ENCODE results near the gene EPDR1. TPM values are rescaled to one million over a fixed set of nuclear protein-coding genes. Genes with fewer than 3 reads are reported as not detected.

The EPDR1 gene
- total RNA-seq, 1 donor from 2014 or later = 0.92 TPM

DNA sequence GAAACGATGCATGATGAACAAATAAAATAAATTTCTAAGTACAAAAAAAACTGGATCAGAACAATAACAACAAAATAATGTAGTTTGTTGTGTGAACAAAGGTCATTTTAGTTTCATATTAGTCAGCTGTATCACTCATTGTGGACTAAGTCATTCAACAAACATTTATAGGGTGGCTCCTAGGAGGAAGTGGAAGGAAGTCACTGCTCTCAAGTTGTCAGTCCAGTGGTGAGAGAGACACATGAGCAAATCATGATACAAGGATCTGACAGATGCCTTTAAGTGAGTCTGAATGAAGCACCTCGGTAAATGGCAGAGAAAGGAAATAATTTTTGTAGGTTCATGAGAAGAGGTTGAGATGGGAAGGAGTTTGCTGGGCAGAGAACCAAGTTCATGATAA, 56.8 kb downstream of the EPDR1 start:
- no peak for DNase-seq (ENCODE audit: low read depth, low spot score)

GRCh38 chr7:37981664-37982063, 61.2 kb downstream of the EPDR1 start:
- DNase-seq (ENCODE audit: low read depth, low spot score) = no peak

- no peak for DNase-seq (ENCODE audit: low read depth, low spot score)
Measured at GRCh38 chr7:37982423-37982822, 62.0 kb downstream of the EPDR1 start.

DNA sequence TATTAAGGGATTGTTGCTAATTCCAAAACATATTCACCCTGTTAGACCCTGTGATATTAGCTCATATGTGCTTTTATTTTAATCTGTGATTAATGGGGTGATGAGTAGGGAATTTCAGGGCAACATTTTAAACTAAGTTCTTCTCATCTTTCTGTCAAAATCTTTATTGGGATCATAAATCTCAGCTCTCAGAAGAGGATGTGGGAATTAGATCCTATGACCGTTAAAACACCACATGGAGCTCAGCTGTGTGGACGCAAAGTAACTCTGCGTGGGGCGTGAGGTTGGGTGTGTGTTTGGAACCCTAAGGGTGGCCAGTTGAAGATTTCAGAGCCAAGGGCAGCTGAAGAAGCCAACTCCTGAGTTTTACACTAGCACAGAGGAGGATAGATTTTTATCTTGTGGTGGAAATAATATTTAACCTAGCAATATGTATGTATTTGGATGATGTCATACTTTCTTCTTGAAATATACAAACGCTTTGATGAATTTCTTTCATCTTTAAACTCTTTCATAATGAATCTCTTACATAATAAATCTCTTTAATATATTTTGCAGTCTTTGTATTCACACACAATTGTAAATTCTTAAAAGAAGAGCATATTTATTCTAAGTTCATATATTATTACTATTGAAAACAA, 64.4 kb downstream of the EPDR1 start:
- DNase-seq (ENCODE audit: low read depth, low spot score) = no peak

GRCh38 chr7:37986908-37987330, 66.5 kb downstream of the EPDR1 start:
- no peak for DNase-seq (ENCODE audit: low read depth, low spot score)

DNA sequence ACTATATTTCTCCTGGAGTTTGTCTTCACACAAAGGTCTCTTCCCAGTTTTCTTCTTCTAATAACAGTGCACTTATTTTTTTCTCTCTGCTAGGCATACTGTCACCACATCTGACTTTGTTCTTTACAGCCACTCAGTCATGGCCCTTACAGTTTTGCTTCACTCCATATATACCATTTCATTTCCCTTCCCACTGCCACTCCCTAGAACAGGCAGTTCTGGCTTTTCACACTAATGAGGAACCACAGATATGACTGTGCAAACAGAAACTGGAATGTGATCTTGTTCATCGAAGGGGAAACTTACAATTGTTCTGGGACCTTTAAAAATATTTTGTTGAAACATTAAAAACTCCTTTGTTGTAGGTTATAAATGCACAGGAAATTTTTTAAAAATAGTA, 67.3 kb downstream of the EPDR1 start:
- no peak for DNase-seq (ENCODE audit: low read depth, low spot score)

GRCh38 chr7:37988721-37989650, 68.5 kb downstream of the EPDR1 start:
- no peak for DNase-seq (ENCODE audit: low read depth, low spot score)

DNA sequence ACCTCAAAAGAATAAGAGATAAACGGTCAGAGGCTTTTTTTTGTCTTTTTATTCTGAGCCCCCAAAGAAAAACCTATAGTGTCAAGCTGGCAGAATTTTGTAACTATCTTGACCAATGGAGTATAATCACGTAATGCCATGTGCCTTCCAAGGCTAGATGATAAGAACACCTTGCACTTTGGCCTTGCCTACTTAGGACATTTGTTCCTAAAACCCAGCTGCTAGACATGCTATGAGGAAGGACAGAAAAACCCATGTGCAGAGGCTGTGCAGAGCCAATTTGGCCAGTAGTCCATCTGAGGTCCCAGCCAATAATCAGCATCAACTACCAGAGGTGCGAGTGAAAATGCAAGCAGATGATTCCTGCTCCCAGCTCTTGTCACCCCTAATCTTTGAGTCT, 69.9 kb downstream of the EPDR1 start:
- DNase-seq (ENCODE audit: low read depth, low spot score) = no peak

DNA sequence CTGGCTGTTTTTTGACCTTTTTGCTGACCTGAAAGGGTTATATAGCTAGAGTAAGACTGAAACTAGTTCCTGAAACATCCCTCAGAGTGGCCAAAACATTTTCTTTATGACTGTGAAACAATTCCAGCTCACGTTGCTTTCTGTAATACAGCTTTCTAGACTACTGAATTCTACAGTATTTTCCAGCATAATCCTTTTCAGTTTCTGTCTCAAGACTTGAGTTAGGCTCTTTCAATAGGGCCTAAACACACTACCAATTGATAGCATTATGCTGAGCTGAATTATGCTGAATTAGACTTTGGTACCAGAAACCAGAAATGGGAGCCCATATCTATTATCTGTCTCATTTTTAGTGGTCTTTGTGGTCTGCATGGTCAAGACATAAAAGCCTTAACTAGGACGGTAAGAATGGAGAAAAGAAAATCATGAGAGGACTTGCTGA, 72.6 kb downstream of the EPDR1 start:
- DNase-seq (ENCODE audit: low read depth, low spot score) = no peak

DNA sequence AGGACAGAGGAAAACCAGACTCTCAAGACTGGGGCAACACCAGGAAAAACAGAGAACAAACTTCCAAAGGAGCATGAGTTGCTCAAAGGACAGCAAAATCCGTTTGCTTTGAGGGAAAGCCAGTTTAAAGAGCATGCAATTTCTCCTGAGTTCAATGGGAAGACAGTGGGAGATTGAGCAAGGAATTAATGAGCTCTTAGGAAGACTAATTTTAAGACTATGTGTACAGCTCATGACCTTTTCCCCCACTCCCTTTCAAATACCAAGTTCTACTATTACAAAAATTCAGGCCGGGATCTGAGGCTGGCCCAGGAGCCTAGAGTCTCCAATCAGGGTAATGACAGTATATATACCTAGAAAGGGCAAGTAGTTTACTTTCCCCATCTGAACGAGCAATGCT, 79.2 kb downstream of the EPDR1 start:
- no peak for DNase-seq (ENCODE audit: low read depth, low spot score)

- DNase-seq (ENCODE audit: low read depth, low spot score) = no peak
Measured at GRCh38 chr7:38000272-38000671, 79.8 kb downstream of the EPDR1 start.

Other genes starting within 250 kb of the EPDR1 start
- gene GPR141, start 236.9 kb upstream of the EPDR1 start, total RNA-seq = not detected in 2 replicates
- gene NME8, start 72.0 kb upstream of the EPDR1 start, total RNA-seq = not detected in 2 replicates
- 0.04 TPM in 1 of 2 replicates, not detected in the other for gene SFRP4, start 3.8 kb upstream of the EPDR1 start, total RNA-seq